ENCODE measurements around the gene ARHGAP22. TPM values are rescaled to one million over a fixed set of nuclear protein-coding genes. Genes with fewer than 3 reads are reported as not detected.

Gene ARHGAP22
- 3.0 and 18.1 TPM in 2 replicates for total RNA-seq

GRCh38 chr10:48604991-48605508 lies at the start of gene ARHGAP22:
Gene ARHGAP22, minus strand, starts transcription at chr10:48605073. Its CDS starts 277 bp downstream, at chr10:48604796.

Other genes with a start within 250 kb of the ARHGAP22 start
- not detected in 2 replicates for gene WDFY4, start 79.8 kb upstream of the ARHGAP22 start, total RNA-seq

Data from mesangial cell (primary cell).